Measurements from ENCODE around the gene STYXL1.

The STYXL1 gene

DNA sequence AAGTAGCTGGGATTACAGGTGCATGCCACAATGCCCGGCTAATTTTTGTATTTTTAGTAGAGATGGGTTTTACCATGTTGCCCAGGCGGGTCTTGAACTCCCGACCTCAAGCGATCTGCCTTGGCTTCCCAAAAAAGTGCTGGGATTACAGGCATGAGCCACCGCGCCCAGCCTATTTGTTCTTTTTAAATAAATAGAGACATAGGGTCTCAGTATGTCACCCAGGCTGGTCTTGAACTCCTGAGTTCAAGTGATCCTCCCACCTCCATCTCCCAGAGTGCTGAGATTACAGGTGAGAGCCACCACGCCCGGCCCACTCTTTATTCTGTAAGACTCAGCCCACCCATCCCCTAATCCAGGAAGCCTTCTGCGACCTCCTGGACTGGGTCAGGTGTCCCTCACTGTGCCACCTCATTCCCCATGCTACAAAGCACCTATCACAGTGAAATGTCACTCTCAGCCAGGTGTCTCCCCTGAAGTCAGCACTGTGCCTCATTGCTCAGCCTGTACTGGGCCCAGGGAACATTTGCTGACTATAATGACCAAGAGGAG is 56.2 kb downstream of the STYXL1 start:
- no peak for DNase-seq

DNA sequence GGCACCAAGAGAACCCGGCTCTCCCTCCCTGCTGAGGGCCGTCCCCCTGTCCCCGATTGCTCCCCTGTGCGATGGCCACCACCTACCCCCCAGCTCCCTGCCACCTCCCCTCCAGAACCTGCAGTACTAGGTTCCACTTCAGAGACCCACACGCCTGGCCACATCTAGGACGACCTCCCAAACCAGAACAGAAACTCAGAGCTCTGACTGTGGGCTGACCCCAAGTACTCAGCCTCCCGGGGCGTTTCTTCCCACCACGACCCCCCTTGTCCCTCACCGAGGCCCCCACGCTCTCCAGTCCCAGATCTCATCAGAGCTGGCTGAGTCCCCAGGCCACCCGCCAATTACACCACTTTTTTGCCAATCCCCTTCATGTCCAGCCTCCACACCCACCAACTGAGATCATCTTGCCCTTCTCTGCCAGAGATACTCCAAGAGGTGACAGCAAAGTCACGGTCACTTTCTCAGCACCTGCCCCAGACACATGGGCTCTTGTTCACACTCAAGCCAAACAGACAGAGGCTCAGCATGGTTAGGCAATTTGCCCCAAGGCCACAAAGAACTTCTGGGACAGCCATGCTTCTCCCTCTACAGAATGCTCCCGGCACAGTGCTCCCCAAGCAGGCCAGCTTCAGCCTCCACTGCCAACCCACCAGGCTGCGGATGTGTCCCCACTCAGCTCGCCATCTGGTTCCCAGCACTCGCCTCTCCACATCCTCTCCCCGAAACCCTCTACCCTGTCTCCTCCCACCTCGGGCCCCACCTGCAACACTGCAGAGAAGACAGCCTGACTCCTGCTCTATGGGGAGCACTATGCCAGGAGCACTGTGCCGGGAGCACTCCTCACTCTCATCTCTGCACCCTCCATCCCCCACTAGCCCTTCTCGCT is 58.1 kb downstream of the STYXL1 start:
- no peak for DNase-seq

DNA sequence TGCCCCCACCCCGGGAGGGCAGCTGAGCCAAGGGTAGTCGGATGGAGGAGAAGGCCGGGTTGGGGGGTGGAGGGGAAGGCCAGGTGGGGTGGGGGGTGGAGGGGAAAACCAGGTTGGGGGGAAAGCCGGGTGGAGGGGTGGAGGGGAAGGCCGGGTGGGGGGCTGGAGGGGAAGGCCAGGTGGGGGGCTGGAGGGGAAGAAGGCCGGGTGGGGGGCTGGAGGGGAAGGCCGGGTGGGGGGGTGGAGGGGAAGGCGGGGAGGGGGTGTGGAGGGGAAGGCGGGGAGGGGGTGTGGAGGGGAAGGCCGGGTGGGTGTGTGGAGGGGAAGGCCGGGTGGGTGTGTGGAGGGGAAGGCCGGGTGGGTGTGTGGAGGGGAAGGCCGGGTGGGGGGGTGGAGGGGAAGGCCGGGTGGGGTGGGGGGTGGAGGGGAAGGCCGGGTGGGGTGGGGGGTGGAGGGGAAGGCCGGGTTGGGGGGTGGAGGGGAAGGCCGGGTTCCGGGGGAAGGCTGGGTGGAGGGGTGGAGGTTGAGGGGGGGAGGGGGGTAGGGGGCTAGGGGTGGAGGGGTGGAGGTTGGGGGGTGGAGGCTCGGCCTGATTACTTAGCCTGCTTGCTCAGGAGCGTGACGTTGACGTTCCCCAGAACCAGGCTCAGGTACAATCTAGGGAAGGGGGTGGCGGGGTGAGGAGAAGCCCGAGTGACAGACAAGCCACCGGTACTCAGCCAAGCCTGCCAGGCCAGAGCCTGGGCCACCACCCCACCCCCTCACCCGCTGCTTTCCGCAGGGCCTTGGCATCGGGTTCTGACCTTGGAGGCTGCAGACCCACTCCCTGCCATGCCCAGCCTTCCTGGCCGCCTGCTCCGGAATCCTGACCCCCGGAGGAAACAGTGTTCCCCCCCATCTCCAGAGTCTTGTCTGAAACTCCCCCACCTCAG is 59.0 kb downstream of the STYXL1 start:
- no peak for DNase-seq

DNA sequence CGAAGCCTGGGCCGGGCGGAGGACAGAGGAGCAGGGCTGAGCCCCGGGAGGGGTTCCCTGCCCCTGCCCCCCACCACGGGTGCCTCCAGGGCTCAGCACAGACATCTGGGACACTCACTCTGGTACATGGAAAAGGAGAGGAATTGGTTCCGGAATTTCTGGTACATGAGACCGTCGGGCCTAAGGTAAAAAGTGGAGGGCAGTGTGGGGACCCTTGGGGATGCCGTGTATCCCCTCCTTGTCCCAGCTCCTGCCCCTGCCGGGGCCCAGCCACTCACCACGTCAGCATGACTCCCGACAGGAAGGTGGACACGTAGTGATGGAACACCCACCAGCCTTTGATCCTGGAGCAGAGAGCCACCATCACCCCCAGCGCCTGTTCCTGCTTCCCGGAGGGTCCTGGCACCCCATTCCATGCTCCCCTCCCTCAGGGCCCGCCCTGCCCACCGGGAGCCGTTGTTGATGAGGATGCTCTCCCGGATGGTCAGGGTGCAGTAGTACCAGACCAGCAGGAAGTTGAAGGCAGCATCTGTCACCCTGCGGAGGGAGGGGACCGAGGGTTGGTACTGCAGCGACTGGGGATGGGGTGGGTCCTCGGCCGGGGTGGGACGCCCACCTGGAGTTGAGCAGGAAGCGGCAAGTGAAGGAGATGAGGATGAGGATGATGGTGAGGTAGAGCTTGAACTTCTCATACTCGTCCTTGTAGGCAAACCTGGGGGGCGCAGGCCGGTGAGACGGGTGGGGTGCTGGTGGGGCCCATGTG is 59.8 kb downstream of the STYXL1 start:
- DNase-seq, result no peak

GRCh38 chr7:75987026-75987804 is 60.6 kb downstream of the STYXL1 start:
- no peak for DNase-seq

DNA sequence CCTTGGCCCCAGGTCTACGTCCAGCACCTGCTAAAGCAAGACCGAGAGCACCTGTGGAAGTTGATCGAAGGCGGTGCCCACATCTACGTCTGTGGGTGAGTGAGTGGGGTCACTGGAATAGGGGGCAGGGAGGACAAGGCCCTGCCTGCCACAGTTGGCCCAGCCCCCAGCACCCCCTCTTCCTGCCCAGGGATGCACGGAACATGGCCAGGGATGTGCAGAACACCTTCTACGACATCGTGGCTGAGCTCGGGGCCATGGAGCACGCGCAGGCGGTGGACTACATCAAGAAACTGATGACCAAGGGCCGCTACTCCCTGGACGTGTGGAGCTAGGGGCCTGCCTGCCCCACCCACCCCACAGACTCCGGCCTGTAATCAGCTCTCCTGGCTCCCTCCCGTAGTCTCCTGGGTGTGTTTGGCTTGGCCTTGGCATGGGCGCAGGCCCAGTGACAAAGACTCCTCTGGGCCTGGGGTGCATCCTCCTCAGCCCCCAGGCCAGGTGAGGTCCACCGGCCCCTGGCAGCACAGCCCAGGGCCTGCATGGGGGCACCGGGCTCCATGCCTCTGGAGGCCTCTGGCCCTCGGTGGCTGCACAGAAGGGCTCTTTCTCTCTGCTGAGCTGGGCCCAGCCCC is 61.5 kb downstream of the STYXL1 start:
- DNase-seq, result no peak

GRCh38 chr7:75985518-75986146 is 62.2 kb downstream of the STYXL1 start:
- no peak for DNase-seq

GRCh38 chr7:75985009-75985517 is 62.7 kb downstream of the STYXL1 start:
- no peak for DNase-seq

DNA sequence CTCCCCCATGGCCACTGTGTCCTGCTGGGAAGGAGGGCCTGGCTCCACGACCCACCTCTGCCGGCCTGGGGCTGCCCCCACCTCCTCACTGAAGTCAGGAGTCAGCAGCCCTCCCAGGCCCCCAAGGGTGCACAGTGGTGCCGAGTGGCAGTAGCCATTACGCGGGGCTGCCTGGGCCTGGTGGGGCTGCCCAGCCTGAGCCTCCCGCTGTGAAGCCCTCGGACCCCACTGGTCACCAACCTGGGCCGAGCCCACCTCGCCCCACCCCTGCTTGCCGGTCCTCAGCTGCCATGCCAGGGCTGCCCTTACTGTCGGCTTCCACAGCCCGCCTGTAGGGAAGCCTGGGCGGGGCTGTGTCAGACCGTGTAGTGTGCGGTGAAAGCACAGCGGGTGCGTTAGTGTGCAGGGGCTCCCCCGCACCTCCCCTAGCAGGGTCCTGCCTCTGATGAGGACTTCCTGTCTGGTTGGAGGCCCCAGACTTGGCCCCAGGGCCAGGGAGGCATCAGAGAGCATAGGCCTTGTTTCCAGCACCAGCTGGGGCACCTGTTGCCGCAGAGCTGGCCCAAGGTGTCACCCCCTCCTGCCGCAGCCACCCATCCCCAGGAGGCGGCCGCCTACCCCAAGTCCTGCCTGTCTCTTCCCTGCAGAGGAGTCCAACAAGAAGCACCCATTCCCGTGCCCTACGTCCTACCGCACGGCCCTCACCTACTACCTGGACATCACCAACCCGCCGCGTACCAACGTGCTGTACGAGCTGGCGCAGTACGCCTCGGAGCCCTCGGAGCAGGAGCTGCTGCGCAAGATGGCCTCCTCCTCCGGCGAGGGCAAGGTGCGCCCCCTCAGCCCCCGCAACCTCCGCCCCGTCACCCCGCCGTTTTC is 63.4 kb downstream of the STYXL1 start:
- DNase-seq, result no peak

GRCh38 chr7:75983471-75984129 is 64.2 kb downstream of the STYXL1 start:
- no peak for DNase-seq

DNA sequence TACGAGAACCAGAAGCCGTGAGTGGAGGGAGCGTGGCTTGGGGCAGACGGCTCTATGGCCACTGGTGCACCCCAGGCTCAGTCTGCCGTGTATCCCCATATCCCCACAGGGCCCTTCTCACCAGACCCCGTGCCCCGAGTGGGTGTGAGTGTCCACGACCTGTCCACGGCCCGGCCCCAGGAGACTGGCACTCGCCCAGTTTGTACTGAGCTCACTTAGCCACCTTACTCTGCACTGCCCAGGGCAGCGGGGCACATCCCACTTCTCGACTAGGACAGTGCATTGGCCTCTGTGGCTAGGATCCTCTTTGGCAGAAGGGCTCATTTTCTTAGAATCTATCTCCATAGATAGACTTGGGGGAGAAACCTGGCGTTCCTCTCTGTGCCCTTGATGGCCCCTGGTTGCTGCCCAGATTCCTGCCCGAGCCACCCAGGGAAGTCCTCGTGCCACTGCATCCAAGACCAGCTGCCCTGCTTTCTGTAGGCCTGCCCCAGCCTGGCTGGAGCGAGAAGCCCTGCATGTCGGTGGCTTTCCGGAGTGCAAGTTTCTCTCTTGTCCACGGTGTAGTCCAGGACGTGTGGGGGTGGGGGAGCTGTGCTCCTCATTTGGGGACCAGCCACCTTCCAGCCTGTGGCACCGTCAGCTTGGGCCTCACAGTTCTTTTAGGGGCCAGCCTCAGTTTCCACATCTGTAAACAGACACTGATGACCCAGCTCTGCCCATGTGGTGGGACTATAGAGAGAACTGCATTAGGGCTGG is 65.3 kb downstream of the STYXL1 start:
- no peak for DNase-seq

GRCh38 chr7:75981453-75982305 is 66.1 kb downstream of the STYXL1 start:
- DNase-seq, result no peak

DNA sequence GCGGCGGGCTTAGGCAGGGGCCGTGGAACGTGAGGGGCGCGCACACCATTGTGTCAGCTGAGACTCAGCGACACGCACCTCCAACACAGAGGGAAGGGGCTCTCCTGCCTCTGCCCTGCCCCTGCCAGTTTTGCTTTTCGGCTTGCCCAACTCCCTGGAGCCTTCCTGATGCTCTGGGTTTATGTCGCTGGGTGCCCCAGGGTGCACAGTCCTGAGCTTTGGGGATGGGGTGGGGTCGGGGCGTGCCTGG is 66.7 kb downstream of the STYXL1 start:
- no peak for DNase-seq

- DNase-seq, result no peak
Measured at GRCh38 chr7:75980430-75981202, 67.2 kb downstream of the STYXL1 start.

- DNase-seq, result no peak
Measured at GRCh38 chr7:75979759-75980429, 67.9 kb downstream of the STYXL1 start.

DNA sequence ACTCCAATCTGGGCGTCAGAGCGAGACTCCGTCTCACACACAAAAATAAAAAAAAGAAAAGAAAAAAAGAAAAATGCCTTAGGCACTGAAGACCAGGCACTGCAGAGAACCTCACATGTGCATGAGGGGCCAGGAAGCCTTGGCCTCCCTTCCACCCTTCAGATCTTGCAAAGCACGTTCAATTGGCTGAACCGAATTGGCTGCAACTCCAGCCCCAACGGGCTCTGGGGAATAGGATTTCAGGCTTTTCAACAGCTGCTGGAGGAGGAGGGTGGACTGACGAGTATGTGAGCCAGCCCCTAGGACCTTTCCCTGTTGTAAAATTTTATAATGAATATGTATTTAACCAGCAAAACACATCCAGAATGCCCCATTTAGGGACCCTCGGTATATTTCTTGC is 70.1 kb downstream of the STYXL1 start:
- no peak for DNase-seq
